ENCODE data around the gene APC2.

DNA sequence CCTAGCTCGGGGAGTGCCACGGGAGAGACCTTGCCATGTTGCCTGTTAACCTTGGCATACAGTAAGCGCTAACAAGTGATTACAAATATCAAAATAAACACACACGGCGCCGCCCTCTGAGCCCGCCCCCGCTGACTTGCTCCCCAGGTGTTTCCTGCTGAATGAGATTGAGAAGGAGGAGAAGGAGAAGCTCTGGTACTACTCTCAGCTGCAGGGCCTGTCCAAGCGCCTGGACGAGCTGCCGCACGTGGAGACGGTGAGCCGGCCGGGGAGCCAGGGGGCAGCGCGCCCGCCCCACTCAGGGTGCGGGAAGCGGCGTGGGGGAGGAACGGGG, 5.0 kb downstream of the APC2 start:
- TF ChIP-seq POLR2AphosphoS5 (IDR thresholded peaks at IDR 0.05) (no peak), POLR2A (IDR thresholded peaks at IDR 0.05; ENCODE audit: low read depth) (no peak), EP300 (IDR thresholded peaks at IDR 0.05) (no peak)
